Limb (tissue), 2 donors: ENCODE data around the gene TOR2A.
"Not testable (repeated sequence)": the region's sequence is repeated elsewhere in the genome, so short reads cannot be mapped to it uniquely, and the experiment has no call there.

ENCODE experiments used
- DNase-seq, 2 donors: peaks; one replicate each; pipeline ENCODE4 v3.0.0-alpha.2; 2016; ENCODE audit errors: extremely low spot score in 2 of 2

TOR2A gene

GRCh38 chr9:127769101-127769500 lies 34.0 kb upstream of the TOR2A start:
- DNase-seq = no peak

DNA sequence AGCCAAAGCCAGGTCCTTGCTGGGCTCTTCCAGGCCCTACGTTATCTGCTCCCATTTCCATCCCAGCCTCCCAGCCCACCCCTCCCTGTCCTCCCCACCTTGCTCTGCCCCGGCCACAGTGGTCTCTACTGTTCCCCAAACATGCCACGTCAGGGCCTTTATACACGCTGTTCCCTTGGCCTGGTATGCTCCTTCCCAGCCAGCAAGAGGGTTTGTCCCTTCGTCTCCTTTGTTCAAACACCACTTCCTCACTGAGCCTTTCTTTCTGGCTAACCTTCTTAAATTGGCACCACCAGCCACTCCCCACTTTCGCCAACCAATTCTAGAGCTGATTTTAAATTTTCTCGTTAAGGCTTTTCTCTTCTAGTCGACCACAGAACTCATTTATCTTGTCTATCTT lies 33.6 kb upstream of the TOR2A start:
- DNase-seq = no peak

DNA sequence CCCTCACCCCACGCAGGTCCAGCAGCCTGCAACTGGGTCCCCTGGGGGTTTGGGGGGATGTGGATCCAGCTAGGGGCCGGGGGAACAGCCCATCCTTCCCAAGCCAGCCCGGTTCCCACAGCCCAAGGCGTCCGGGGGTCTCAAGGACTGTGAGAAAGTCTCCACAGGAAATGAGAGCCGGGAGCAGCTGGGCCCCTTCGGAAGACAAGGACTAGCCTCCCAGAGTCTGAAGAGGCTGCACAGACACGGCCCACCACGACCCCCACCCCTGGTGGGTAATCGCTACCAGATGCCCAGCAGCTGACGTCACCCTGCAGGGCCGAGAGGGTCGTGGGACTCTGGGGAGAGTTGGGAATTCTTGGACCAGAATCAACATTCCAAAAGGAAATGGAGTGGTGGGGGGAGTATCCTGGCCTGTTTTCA lies 32.8 kb upstream of the TOR2A start:
- peak; percentile 73 to 79 for DNase-seq

DNA sequence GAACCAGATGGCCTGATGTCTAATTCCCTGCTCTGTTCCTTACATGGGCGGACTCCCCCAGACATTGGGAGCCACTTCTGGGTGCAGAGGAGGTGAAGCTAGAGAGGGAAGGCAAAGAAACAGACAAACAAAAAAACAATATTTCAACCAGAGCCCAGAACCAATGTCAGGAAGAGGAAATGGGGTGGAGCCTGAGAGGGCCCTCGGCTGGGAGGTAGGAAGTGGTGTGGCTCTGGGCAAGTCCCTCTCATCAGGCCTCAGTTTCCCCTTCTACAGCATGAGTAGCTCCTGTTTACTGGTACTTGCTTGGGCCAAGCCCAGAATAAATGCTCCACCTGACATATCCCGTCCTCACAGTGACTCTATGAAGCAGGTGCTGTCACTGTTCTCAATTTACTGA lies 32.3 kb upstream of the TOR2A start:
- DNase-seq = peak in 1 of 2 donors; percentile 20

DNA sequence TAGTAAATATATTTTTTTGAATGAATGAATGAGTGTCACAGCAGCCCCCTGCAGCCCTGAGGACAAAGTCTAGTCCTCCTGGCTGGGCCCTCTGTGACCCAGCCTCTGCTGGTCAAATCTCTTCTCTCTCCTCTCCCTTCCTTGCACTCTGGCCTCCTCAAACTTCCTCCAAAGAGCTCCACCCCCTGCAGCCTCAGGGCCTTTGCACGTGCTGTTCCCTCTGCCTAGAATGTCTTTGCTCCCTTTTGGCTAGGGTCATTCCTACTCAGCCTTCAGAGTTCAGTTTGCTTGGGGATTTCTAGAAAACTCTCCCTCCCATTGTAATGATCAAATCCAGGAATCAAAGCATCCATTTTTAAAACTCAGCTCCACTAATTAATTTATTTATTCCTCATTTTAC lies 30.3 kb upstream of the TOR2A start:
- DNase-seq = no peak

GRCh38 chr9:127763918-127764384 lies 28.9 kb upstream of the TOR2A start:
- peak in 1 of 2 donors; percentile 42 for DNase-seq

- no peak for DNase-seq
Observed at GRCh38 chr9:127762111-127762676, 27.1 kb upstream of the TOR2A start.

GRCh38 chr9:127761491-127761956 lies 26.4 kb upstream of the TOR2A start:
- DNase-seq = no peak

DNA sequence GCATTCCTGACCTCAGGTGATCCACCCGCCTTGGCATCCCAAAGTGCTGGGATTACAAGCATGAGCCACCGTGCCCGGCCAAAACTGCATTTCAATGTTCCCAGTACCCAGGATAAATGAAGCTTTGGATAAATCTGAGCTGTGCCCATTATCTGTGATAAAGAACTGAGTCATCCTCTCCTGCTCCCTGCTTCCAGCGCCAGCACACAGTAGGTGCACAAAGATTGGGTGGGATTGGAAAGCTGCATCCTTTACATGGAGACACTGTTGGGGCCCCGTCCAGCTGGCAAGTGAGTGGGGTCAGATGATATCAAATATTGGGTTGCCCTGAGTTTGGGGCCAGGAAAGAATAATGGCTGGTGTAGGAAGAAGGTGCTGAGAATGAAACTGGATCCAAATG lies 26.0 kb upstream of the TOR2A start:
- no peak for DNase-seq

DNA sequence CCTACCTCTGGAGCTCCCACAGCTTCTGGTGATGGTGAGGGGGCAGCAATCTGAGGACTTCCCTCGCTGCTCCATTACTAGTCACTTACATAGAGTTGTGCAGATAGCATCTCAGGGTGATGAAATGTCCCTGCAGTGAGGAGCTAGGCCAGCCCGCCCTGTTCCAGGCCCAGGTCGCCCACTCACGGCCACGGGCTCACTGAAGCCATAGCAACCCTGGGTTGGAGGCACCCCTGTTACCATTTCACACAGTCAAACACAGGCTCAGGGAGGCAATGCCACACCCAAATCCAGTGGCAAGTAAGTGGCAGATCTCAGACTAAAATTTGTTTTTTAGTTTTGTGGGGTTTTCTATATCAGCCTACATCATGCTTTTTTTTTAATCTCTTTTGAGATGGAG lies 23.7 kb upstream of the TOR2A start:
- DNase-seq = no peak

- not testable (repeated sequence) for DNase-seq
Observed at GRCh38 chr9:127756776-127757175, 21.7 kb upstream of the TOR2A start.

GRCh38 chr9:127756233-127756632 lies 21.1 kb upstream of the TOR2A start:
- DNase-seq = no peak

DNA sequence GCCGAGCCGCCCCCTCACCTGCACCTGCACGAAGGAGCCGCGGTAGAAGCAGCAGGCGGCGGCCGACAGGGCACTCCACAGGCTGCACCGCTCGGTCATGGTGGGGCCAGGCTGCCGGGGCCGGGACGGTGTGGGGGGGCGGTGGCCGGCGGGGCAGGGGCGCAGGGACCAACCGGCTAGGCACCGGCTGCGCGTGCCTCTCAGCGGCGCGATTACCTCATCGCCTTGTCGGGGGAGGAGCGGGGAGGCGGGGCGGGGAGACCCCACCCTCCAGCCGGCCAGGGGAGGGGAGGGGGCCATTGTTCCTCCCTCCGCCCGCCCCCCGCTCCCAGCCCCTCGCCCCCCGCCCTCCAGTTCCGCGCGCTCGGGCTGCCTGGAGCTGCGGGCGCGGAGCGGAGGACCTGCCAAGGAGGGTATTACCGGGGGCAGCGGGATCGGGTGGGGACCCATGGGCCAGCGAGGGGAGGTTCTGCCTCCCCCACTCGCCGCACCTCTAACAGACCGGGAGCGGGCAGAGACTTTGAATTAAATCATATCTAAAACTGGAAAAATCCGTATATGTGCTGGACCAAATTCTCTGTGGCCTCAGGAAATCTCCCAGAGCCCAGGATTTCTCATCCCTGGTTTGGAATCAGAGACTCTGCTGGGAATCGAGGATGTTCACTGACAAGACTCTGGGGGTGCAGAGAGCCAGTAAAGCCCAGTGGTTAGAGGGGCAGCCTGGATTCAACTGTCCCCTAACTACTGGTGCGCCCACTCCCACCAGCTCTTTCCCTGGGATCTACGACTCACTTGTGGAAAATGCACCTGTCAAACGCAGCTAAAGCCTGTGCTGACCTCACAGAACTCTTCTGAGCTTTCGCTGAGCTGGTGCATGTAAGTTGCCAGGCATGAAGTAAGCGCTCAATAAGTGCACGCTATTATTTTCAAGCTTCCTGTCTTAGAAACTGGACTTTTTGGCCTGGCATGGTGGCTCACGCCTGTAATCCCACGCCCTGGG lies 20.3 kb upstream of the TOR2A start:
- DNase-seq = peak in 1 of 2 donors; percentile 86

- DNase-seq = peak in 1 of 2 donors; percentile 81
Observed at GRCh38 chr9:127754099-127755060, 19.3 kb upstream of the TOR2A start.

GRCh38 chr9:127753622-127754021 lies 18.5 kb upstream of the TOR2A start:
- DNase-seq = no peak

GRCh38 chr9:127753148-127753547 lies 18.1 kb upstream of the TOR2A start:
- no peak for DNase-seq

DNA sequence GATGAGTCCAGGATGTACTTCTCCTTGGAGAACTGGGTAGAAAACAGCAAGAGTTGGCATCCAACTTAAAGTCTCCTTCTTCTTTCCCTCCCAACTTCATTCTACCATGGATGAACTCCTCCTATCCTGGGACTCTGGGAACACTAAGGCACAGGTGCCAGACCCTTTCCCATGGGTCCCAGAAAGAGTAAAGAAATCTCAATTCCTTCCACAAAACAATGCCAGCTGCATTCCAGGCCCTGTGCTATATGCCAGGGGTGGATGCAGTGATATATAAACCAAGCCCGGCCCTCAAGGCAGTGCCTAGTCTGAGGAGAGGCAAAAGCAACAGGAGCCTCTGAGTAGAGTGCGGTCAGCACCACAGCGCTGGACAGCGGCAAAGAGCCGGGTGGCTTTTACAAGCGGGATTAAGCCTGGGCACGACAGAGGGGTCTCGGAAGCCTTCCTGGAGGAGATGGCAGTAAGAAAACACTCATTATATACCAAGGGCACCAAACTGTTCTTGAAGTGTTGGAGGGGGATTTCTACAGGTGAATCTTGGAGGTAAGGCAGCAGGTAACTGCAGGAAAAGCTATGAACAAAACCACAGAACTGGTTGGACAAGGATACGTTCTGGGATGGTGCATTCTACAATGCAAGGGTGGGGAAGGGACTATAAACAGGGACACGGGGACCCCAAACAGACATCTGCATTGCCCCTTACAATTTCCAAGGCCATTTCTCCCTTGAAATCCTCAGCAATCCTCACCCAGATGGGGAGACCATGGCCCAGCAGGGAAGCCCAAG lies 16.4 kb upstream of the TOR2A start:
- DNase-seq = peak in 1 of 2 donors; percentile 63

DNA sequence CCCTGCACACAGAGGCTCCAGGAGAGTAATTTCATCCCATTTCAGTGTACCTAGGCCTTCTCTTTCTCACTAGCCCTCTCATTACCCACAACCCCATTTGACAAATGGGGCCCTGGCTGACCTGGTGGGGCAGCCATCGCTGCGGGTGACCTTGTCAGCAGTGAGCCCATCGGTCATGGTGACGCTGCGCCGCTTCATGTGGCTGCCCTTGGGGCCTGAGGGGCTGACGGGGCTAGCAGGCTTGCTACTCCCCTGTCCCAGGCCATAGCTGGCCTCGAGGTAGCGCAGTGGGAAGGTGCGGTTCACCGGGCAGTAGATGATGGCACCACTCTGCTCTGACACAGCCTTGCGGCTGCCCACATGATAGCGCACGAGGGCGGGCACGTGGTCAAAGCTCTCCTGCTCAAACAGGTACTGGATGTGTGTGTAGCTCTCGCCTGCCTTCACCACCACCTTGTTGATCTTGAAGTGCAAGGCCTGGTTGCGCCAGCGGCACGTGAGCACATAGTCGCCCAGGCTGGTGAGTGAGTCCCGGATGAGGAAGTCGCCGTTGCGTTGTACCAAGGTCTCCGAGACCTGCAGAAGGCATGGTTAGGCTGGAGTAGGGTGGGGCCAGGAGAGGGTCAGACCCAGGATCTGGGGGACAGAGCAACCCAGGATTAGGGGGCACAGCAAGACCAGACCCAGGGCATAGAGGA lies 14.1 kb upstream of the TOR2A start:
- no peak for DNase-seq

- no peak for DNase-seq
Observed at GRCh38 chr9:127746959-127747569, 12.0 kb upstream of the TOR2A start.
